ENCODE results near the gene KRT35.
A peak's percentile ranks its signal among the peaks of the same experiment; 100 is the strongest.

The KRT35 gene

GRCh38 chr17:41504246-41504977 lies 23.5 kb upstream of the KRT35 start:
- H3K27ac Mint-ChIP-seq, result no peak overlapping the region
- CTCF ChIA-PET, result interaction anchor here (1.2 kb wide), 1 partner anchor 158 kb away, joined by 3 read pairs; no protein-coding TSS in a partner anchor
- no peaks in the 10 kb centered on the region for H3K9me3 Mint-ChIP-seq
- no peak overlapping the region for H3K4me3 Mint-ChIP-seq
- no peak for DNase-seq
- no peaks in the 10 kb centered on the region for H3K36me3 Mint-ChIP-seq
- no peaks in the 10 kb centered on the region for H3K4me1 Mint-ChIP-seq
- H3K27me3 Mint-ChIP-seq, result peaks cover 13% of the 10 kb centered on the region

GRCh38 chr17:41503202-41503601 lies 22.3 kb upstream of the KRT35 start:
- peaks cover 15% of the 10 kb centered on the region for H3K27me3 Mint-ChIP-seq
- CTCF ChIA-PET, result interaction anchor here (1.3 kb wide), 1 partner anchor 159 kb away, joined by 3 read pairs; no protein-coding TSS in a partner anchor
- H3K4me1 Mint-ChIP-seq, result no peaks in the 10 kb centered on the region
- no peak for DNase-seq
- H3K27ac Mint-ChIP-seq, result no peak overlapping the region
- no peak overlapping the region for H3K4me3 Mint-ChIP-seq
- no peaks in the 10 kb centered on the region for H3K9me3 Mint-ChIP-seq
- H3K36me3 Mint-ChIP-seq, result no peaks in the 10 kb centered on the region

- DNase-seq, result no peak
- no peak overlapping the region for H3K27ac Mint-ChIP-seq
- H3K4me3 Mint-ChIP-seq, result no peak overlapping the region
- H3K9me3 Mint-ChIP-seq, result no peaks in the 10 kb centered on the region
- no peaks in the 10 kb centered on the region for H3K36me3 Mint-ChIP-seq
- CTCF ChIA-PET, result no interaction called here
- peaks cover 14% of the 10 kb centered on the region for H3K27me3 Mint-ChIP-seq
- H3K4me1 Mint-ChIP-seq, result peaks cover 7% of the 10 kb centered on the region
Observed at GRCh38 chr17:41500131-41500911, 19.4 kb upstream of the KRT35 start.

GRCh38 chr17:41499714-41500113 lies 18.8 kb upstream of the KRT35 start:
- Mint-ChIP-seq H3K4me1 (peaks cover 7% of the 10 kb centered on the region), H3K9me3 (no peaks in the 10 kb centered on the region), H3K4me3 (no peak overlapping the region), H3K36me3 (no peaks in the 10 kb centered on the region), H3K27ac (no peak overlapping the region), H3K27me3 (peaks cover 10% of the 10 kb centered on the region)
- CTCF ChIA-PET, result no interaction called here
- no peak for DNase-seq

GRCh38 chr17:41498276-41498675 lies 17.3 kb upstream of the KRT35 start:
- H3K27ac Mint-ChIP-seq, result peak overlapping the region; percentile 4
- no peaks in the 10 kb centered on the region for H3K36me3 Mint-ChIP-seq
- CTCF ChIA-PET, result interaction anchor here (1.0 to 2.1 kb wide), 6 partner anchors 12 to 589 kb away, joined by 3 to 10 read pairs (median 4); no protein-coding TSS in a partner anchor
- DNase-seq, result no peak
- no peaks in the 10 kb centered on the region for H3K9me3 Mint-ChIP-seq
- H3K4me3 Mint-ChIP-seq, result no peak overlapping the region
- peaks cover 16% of the 10 kb centered on the region for H3K27me3 Mint-ChIP-seq
- peaks cover 7% of the 10 kb centered on the region for H3K4me1 Mint-ChIP-seq

- Mint-ChIP-seq H3K4me3 (no peak overlapping the region), H3K27ac (peak overlapping the region; percentile 43), H3K36me3 (no peaks in the 10 kb centered on the region), H3K4me1 (peaks cover 7% of the 10 kb centered on the region), H3K27me3 (peaks cover 22% of the 10 kb centered on the region), H3K9me3 (no peaks in the 10 kb centered on the region)
- CTCF ChIA-PET, result interaction anchor here (1.0 to 2.6 kb wide), 9 partner anchors 9 to 587 kb away, joined by 3 to 11 read pairs (median 5); no protein-coding TSS in a partner anchor
- DNase-seq, result peak; percentile 84
Observed at GRCh38 chr17:41496803-41497484, 16.0 kb upstream of the KRT35 start.

GRCh38 chr17:41494524-41494923 lies 13.6 kb upstream of the KRT35 start:
- Mint-ChIP-seq H3K9me3 (no peaks in the 10 kb centered on the region), H3K4me1 (peaks cover 10% of the 10 kb centered on the region), H3K4me3 (no peak overlapping the region), H3K27me3 (peaks cover 15% of the 10 kb centered on the region), H3K27ac (no peak overlapping the region), H3K36me3 (no peaks in the 10 kb centered on the region)
- CTCF ChIA-PET, result interaction anchor here (1.0 to 2.6 kb wide), 7 partner anchors 10 to 585 kb away, joined by 3 to 11 read pairs (median 6); no protein-coding TSS in a partner anchor
- DNase-seq, result no peak

GRCh38 chr17:41492771-41493170 lies 11.8 kb upstream of the KRT35 start:
- Mint-ChIP-seq H3K27me3 (peaks cover 16% of the 10 kb centered on the region), H3K36me3 (no peaks in the 10 kb centered on the region), H3K27ac (no peak overlapping the region), H3K9me3 (no peaks in the 10 kb centered on the region), H3K4me3 (no peak overlapping the region), H3K4me1 (peaks cover 10% of the 10 kb centered on the region)
- DNase-seq, result no peak
- CTCF ChIA-PET, result no interaction called here

GRCh38 chr17:41492351-41492750 lies 11.4 kb upstream of the KRT35 start:
- no peak for DNase-seq
- H3K36me3 Mint-ChIP-seq, result no peaks in the 10 kb centered on the region
- CTCF ChIA-PET, result no interaction called here
- no peaks in the 10 kb centered on the region for H3K9me3 Mint-ChIP-seq
- H3K4me1 Mint-ChIP-seq, result peaks cover 10% of the 10 kb centered on the region
- no peak overlapping the region for H3K27ac Mint-ChIP-seq
- no peak overlapping the region for H3K4me3 Mint-ChIP-seq
- H3K27me3 Mint-ChIP-seq, result peaks cover 16% of the 10 kb centered on the region

- peaks cover 19% of the 10 kb centered on the region for H3K27me3 Mint-ChIP-seq
- no peak overlapping the region for H3K4me3 Mint-ChIP-seq
- H3K27ac Mint-ChIP-seq, result no peak overlapping the region
- no peaks in the 10 kb centered on the region for H3K9me3 Mint-ChIP-seq
- no peak for DNase-seq
- peaks cover 3% of the 10 kb centered on the region for H3K4me1 Mint-ChIP-seq
- CTCF ChIA-PET, result interaction anchor here (0.7 kb wide), 1 partner anchor 171 kb away, joined by 3 read pairs; no protein-coding TSS in a partner anchor
- H3K36me3 Mint-ChIP-seq, result no peaks in the 10 kb centered on the region
Observed at GRCh38 chr17:41491476-41491875, 10.5 kb upstream of the KRT35 start.

- H3K4me3 Mint-ChIP-seq, result no peak overlapping the region
- no peaks in the 10 kb centered on the region for H3K36me3 Mint-ChIP-seq
- peaks cover 19% of the 10 kb centered on the region for H3K27me3 Mint-ChIP-seq
- DNase-seq, result no peak
- H3K27ac Mint-ChIP-seq, result no peak overlapping the region
- CTCF ChIA-PET, result interaction anchor here (0.7 kb wide), 1 partner anchor 173 kb away, joined by 3 read pairs; no protein-coding TSS in a partner anchor
- peaks cover 3% of the 10 kb centered on the region for H3K4me1 Mint-ChIP-seq
- H3K9me3 Mint-ChIP-seq, result no peaks in the 10 kb centered on the region
Observed at GRCh38 chr17:41490000-41490990, 9.3 kb upstream of the KRT35 start.

- Mint-ChIP-seq H3K4me1 (peaks cover 3% of the 10 kb centered on the region), H3K27ac (no peak within 1 kb of the TSS), H3K27me3 (peaks cover 19% of the 10 kb centered on the region), H3K36me3 (no peaks in the 10 kb centered on the region), H3K4me3 (no peak within 1 kb of the TSS), H3K9me3 (no peaks in the 10 kb centered on the region)
- CTCF ChIA-PET, result no interaction called here
- DNase-seq, result no peak
Observed at GRCh38 chr17:41489531-41489930, 8.6 kb upstream of the KRT35 start, which contains the start of gene KRT36. Gene KRT36, minus strand, starts transcription at chr17:41489910. Its CDS starts 46 bp downstream, at chr17:41489864.
